Neural progenitor cell (in vitro differentiated cells): ENCODE data around the gene KMT5B. TPM values are rescaled to one million over a fixed set of nuclear protein-coding genes. Genes with fewer than 3 reads are reported as not detected.
A peak's percentile ranks its signal among the peaks of the same experiment; 100 is the strongest.

Experiments
- DNase-seq: peaks from one replicate; pipeline ENCODE4 v3.0.0-alpha.2; 2016; ENCODE audit warnings: low spot score
- H2AFZ ChIP-seq: fragments of 200-600 bp; sonication (generic); replicated peaks from 2 replicates; pipeline ENCODE4 v1.6.1; 2016; ENCODE audit warnings: antibody characterized with exemption
- H3F3A ChIP-seq: fragments of 200-600 bp; sonication (generic); 2 replicates; pipeline ENCODE4 v1.6.1; 2016; ENCODE audit warnings: antibody characterized with exemption, low read depth
- H3K27ac ChIP-seq: fragments of 200-600 bp; sonication (generic); 2 replicates; pipeline ENCODE4 v1.5.1; 2016; ENCODE audit warnings: mild to moderate bottlenecking
- H3K27me3 ChIP-seq: fragments of 200-600 bp; sonication (generic); 2 replicates; pipeline ENCODE4 v1.6.1; 2016; ENCODE audit warnings: mild to moderate bottlenecking, moderate library complexity
- H3K36me3 ChIP-seq: fragments of 200-600 bp; sonication (generic); 2 replicates; pipeline ENCODE4 v1.5.1; 2016
- H3K4me1 ChIP-seq: fragments of 200-600 bp; sonication (generic); 2 replicates; pipeline ENCODE4 v1.6.1; 2016; ENCODE audit warnings: mixed run types
- H3K4me2 ChIP-seq: fragments of 200-600 bp; sonication (generic); 2 replicates; pipeline ENCODE4 v1.6.1; 2016
- H3K4me3 ChIP-seq: fragments of 200-600 bp; sonication (generic); 2 replicates; pipeline ENCODE4 v1.5.1; 2016
- H3K79me2 ChIP-seq: fragments of 200-600 bp; sonication (generic); 2 replicates; pipeline ENCODE4 v1.6.1; 2016; ENCODE audit warnings: low read depth
- H3K9ac ChIP-seq: fragments of 200-600 bp; sonication (generic); 2 replicates; pipeline ENCODE4 v1.6.1; 2016
- H3K9me3 ChIP-seq: fragments of 200-600 bp; sonication (generic); 2 replicates; pipeline ENCODE4 v1.5.1; 2016; ENCODE audit warnings: low read depth
- H4K20me1 ChIP-seq: fragments of 200-600 bp; sonication (generic); 2 replicates; pipeline ENCODE4 v1.6.1; 2016; ENCODE audit warnings: low read depth
- H3K27ac Mint-ChIP-seq: 3 replicates; pipeline ENCODE4 v1.8.0; 2021; ENCODE audit warnings: mixed read lengths
- H3K27me3 Mint-ChIP-seq: 2 replicates; pipeline ENCODE4 v1.8.0; 2022; ENCODE audit warnings: low read depth, mild to moderate bottlenecking, inconsistent platforms, moderate library complexity, mixed read lengths; ENCODE audit not compliant: insufficient read depth
- H3K36me3 Mint-ChIP-seq: 3 replicates; pipeline ENCODE4 v1.8.0; 2021; ENCODE audit warnings: mixed read lengths
- H3K4me1 Mint-ChIP-seq: 3 replicates; pipeline ENCODE4 v1.8.0; 2021; ENCODE audit warnings: mixed read lengths
- H3K4me3 Mint-ChIP-seq: 3 replicates; pipeline ENCODE4 v1.8.0; 2021; ENCODE audit warnings: mild to moderate bottlenecking, moderate library complexity, mixed read lengths
- H3K9me3 Mint-ChIP-seq: 3 replicates; pipeline ENCODE4 v1.8.0; 2020; ENCODE audit warnings: mixed read lengths
- EZH2 ChIP-seq: fragments of 200-600 bp; sonication (generic); IDR thresholded peaks from 2 replicates; pipeline ENCODE4 v1.6.1; 2017; ENCODE audit warnings: antibody characterized with exemption, mild to moderate bottlenecking, moderate library complexity
- EZH2phosphoT487 ChIP-seq: fragments of 200-600 bp; sonication (generic); IDR thresholded peaks from 2 replicates; pipeline ENCODE4 v1.6.1; 2017; ENCODE audit warnings: antibody characterized with exemption
- total RNA-seq: library from RNA; depleted of rRNA; stranded (reverse); fragments of >200 nt; gene quantifications from 2 replicates; pipeline ENCODE4 v1.2.3, GENCODE V29; 2015; ENCODE audit warnings: low replicate concordance
- TF ChIP-seq, protein P1 (sequence below): fragments of 200-600 bp; sonication (generic); IDR thresholded peaks from 2 replicates; pipeline ENCODE4 v1.5.1; 2017; ENCODE audit warnings: antibody characterized with exemption, mild to moderate bottlenecking

Gene KMT5B
- total RNA-seq, 1 donor from 2014 or later, result 62.4 TPM

DNA sequence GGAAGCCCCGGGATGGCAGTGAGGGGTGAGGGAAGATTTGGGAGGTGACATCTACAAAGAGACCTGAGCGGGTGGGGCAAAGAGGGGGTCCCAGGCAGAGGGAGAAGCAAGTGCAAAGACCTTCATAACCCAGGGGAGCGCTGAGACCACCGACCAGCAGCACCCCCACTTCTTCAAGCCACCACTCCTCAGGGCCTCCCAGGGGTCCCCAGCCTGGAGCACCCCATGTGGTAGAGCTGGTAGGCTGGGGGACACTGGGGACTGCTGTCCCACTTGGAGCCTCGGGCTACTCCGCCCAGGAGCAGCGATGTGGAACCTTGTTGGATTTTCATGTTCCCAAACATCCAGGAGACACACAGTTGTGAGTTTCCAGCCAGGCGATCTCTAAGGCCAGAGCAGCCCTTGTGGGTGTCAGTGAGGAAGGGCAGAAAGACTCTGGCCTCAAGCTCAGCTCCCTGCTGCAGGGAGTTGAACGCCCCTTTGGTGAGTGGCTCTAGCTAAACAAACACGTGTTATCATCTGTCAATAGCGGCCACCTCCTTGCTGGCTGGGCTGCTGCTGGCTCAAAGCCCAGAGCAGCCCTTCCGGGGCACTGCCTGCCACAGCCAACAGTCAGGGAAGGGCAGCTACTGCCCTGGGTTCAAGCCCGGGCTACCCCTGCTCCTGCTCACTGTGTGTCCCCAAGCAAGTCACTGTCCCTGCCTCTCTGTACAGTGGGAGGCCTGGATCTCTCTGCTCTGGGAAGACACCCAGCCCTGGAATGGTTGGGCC is 66.2 kb downstream of the KMT5B start:
- Histone ChIP-seq H2AFZ (no peak overlapping the region), H3K79me2 (no peaks in the 10 kb centered on the region), H3K4me1 (no peaks in the 10 kb centered on the region), H3K4me3 (no peak overlapping the region), H3K4me2 (no peak overlapping the region), H3K27me3 (no peaks in the 10 kb centered on the region), H3K27ac (no peak overlapping the region), H3K36me3 (no peaks in the 10 kb centered on the region), H4K20me1 (no peaks in the 10 kb centered on the region), H3K9me3 (no peaks in the 10 kb centered on the region), H3K9ac (no peak overlapping the region), H3F3A (no peaks in the 10 kb centered on the region)
- Mint-ChIP-seq H3K36me3 (no peaks in the 10 kb centered on the region), H3K4me1 (peaks cover 26% of the 10 kb centered on the region), H3K9me3 (no peaks in the 10 kb centered on the region), H3K27me3 (peaks cover 6% of the 10 kb centered on the region), H3K27ac (peak overlapping the region; percentile 57), H3K4me3 (no peak overlapping the region)
- DNase-seq, result no peak
- TF ChIP-seq EZH2 (no peak), EZH2phosphoT487 (no peak)
- TF ChIP-seq, protein P1, sequence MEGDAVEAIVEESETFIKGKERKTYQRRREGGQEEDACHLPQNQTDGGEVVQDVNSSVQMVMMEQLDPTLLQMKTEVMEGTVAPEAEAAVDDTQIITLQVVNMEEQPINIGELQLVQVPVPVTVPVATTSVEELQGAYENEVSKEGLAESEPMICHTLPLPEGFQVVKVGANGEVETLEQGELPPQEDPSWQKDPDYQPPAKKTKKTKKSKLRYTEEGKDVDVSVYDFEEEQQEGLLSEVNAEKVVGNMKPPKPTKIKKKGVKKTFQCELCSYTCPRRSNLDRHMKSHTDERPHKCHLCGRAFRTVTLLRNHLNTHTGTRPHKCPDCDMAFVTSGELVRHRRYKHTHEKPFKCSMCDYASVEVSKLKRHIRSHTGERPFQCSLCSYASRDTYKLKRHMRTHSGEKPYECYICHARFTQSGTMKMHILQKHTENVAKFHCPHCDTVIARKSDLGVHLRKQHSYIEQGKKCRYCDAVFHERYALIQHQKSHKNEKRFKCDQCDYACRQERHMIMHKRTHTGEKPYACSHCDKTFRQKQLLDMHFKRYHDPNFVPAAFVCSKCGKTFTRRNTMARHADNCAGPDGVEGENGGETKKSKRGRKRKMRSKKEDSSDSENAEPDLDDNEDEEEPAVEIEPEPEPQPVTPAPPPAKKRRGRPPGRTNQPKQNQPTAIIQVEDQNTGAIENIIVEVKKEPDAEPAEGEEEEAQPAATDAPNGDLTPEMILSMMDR, result no peak

DNA sequence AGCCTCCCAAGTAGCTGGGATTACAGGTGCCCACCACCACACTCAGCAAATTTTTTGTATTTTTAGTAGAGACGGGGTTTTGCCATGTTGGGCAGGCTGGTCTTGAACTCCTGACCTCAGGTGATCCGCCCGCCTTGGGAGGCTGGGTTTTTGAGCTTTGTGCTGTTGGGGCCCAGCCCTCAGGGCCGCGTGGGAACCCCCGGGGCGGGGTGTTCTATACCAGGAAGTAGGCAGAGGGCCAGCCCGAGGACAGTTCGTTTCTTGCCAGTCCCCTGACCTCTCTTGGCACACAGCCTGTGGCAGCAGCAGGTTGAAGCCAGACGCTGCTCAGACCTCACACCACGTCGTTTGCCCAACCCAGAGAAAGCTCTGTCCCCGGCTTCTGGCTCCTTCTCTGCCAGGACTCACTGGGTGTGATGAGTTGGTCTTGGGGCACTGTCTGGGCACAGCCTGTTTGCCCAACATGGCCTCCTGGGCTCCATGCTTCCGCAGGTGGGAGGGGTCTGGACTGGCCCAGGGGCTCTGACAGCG is 67.0 kb downstream of the KMT5B start:
- Histone ChIP-seq H3K27me3 (no peaks in the 10 kb centered on the region), H4K20me1 (no peaks in the 10 kb centered on the region), H3K4me2 (no peak overlapping the region), H3K9me3 (no peaks in the 10 kb centered on the region), H2AFZ (no peak overlapping the region), H3F3A (no peaks in the 10 kb centered on the region), H3K4me1 (no peaks in the 10 kb centered on the region), H3K27ac (no peak overlapping the region), H3K36me3 (no peaks in the 10 kb centered on the region), H3K9ac (no peak overlapping the region), H3K4me3 (no peak overlapping the region), H3K79me2 (no peaks in the 10 kb centered on the region)
- DNase-seq, result no peak
- no peaks in the 10 kb centered on the region for H3K9me3 Mint-ChIP-seq
- H3K27ac Mint-ChIP-seq, result no peak overlapping the region
- H3K4me3 Mint-ChIP-seq, result no peak overlapping the region
- H3K36me3 Mint-ChIP-seq, result no peaks in the 10 kb centered on the region
- peaks cover 27% of the 10 kb centered on the region for H3K4me1 Mint-ChIP-seq
- TF ChIP-seq, protein P1, result no peak
- TF ChIP-seq EZH2phosphoT487, result no peak
- no peak for TF ChIP-seq EZH2
- peaks cover 6% of the 10 kb centered on the region for H3K27me3 Mint-ChIP-seq

DNA sequence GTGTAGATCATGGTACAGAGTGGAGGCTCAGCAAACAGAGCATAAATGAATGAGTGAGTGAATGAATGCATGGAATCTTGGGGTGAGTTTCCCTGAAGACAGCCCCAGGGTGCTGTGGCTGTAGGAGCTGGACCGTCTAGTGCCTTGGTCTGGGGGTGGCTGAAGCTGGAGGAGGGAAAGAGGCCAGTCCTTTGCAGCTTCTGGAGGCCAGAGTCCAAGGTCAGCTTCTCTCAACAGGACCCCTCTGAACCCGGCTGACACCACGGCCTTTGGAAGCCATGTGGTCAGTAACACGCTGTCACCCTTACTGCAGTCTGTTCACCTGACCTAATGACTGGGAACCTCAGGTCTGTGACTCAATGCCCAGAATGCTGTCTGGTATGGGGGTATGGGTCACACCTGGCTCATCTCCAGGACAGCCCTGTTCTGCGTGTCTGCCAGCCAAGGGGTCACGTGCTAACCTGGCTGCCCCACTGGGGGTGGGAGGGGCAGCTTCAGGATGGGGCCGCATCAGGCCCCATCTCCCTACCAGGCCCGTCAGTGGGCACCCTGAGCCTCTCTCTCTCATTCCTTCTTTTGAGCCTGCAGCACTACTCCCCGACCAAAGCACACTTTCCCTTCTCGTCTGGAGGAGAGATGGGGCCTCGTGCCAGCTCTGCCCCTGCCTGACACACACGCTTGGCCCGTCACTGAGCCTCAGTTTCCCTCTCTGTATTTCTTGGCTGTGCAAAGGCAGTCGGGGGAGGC is 67.8 kb downstream of the KMT5B start:
- H3K4me1 Mint-ChIP-seq, result peaks cover 34% of the 10 kb centered on the region
- H3K36me3 Mint-ChIP-seq, result no peaks in the 10 kb centered on the region
- H3K9me3 Mint-ChIP-seq, result no peaks in the 10 kb centered on the region
- Histone ChIP-seq H3K36me3 (no peaks in the 10 kb centered on the region), H4K20me1 (no peaks in the 10 kb centered on the region), H3K9me3 (no peaks in the 10 kb centered on the region), H2AFZ (no peak overlapping the region), H3K79me2 (no peaks in the 10 kb centered on the region), H3F3A (no peaks in the 10 kb centered on the region), H3K4me2 (no peak overlapping the region), H3K9ac (no peak overlapping the region), H3K4me3 (no peak overlapping the region), H3K27me3 (no peaks in the 10 kb centered on the region), H3K4me1 (no peaks in the 10 kb centered on the region), H3K27ac (no peak overlapping the region)
- peak overlapping the region; percentile 74 for H3K27ac Mint-ChIP-seq
- TF ChIP-seq EZH2phosphoT487, result no peak
- no peak for TF ChIP-seq EZH2
- TF ChIP-seq, protein P1, result no peak
- H3K4me3 Mint-ChIP-seq, result no peak overlapping the region
- peaks cover 4% of the 10 kb centered on the region for H3K27me3 Mint-ChIP-seq
- no peak for DNase-seq
